Spleen (tissue), 13 donors: Measurements from ENCODE around the gene PLCZ1. TPM values are rescaled to one million over a fixed set of nuclear protein-coding genes. Genes with fewer than 3 reads are reported as not detected.
"Not testable (repeated sequence)": the region's sequence is repeated elsewhere in the genome, so short reads cannot be mapped to it uniquely, and the experiment has no call there.

Experiments
- DNase-seq: peaks from one replicate; pipeline ENCODE4 v3.0.0-alpha.2; 2020
- H3K27ac ChIP-seq, 8 donors: fragments of 200-600 bp; sonication (generic) in 7 of 8; 1 replicate in 4 of 8; 2 replicates in 4 of 8; pipeline versions ENCODE4 v1.5.0 to v1.8.0; 2016 to 2021; ENCODE audit warnings: inconsistent platforms in 4 of 8, mild to moderate bottlenecking in 4 of 8, moderate library complexity in 1 of 8
- H3K27me3 ChIP-seq, 7 donors: fragments of 200-600 bp; sonication (generic) in 6 of 7; replicated peaks in 1 of 7; 1 replicate in 4 of 7; 2 replicates in 3 of 7; pipeline versions ENCODE4 v1.5.0 to v1.8.0; 2016 to 2021; ENCODE audit warnings: inconsistent platforms in 3 of 7, mild to moderate bottlenecking in 1 of 7
- H3K36me3 ChIP-seq, 6 donors: fragments of 200-600 bp; sonication (generic) in 5 of 6; 1 replicate in 4 of 6; 2 replicates in 2 of 6; pipeline versions ENCODE4 v1.5.0 to v1.8.0; 2016 to 2021; ENCODE audit warnings: inconsistent platforms in 2 of 6
- H3K4me1 ChIP-seq, 6 donors: fragments of 200-600 bp; sonication (generic) in 5 of 6; 1 replicate in 3 of 6; 2 replicates in 3 of 6; pipeline versions ENCODE4 v1.5.0 to v1.8.0; 2016 to 2021; ENCODE audit warnings: inconsistent platforms in 3 of 6
- H3K4me3 ChIP-seq, 8 donors: fragments of 200-600 bp; sonication (generic) in 7 of 8; 1 replicate in 4 of 8; 2 replicates in 4 of 8; pipeline versions ENCODE4 v1.5.0 to v1.8.0; 2016 to 2021; ENCODE audit warnings: inconsistent platforms in 4 of 8, mild to moderate bottlenecking in 4 of 8, moderate library complexity in 2 of 8
- H3K9me3 ChIP-seq, 8 donors: fragments of 200-600 bp; sonication (generic) in 7 of 8; 1 replicate in 4 of 8; 2 replicates in 4 of 8; pipeline versions ENCODE4 v1.5.0 to v1.8.0; 2016 to 2021; ENCODE audit warnings: inconsistent platforms in 4 of 8
- POLR2A ChIP-seq, 3 donors: fragments of 450-650 bp; IDR thresholded peaks; one replicate each; pipeline ENCODE4 v1.5.1; 2017; ENCODE audit warnings: antibody characterized with exemption in 3 of 3, mild to moderate bottlenecking in 1 of 3
- POLR2AphosphoS5 ChIP-seq, 3 donors: sonication (generic); formaldehyde crosslinking; IDR thresholded peaks; one replicate each; pipeline ENCODE4 v1.5.1; 2017; ENCODE audit warnings: antibody characterized with exemption in 3 of 3
- WGBS, 5 donors: extraction: QIAGEN DNeasy Blood & Tissue Kit in 3 of 5; methylation state at CpG; one replicate each; pipeline versions ENCODE4 v1.1.5 to v1.1.7; 2013 to 2018; 5-methylcytosine and 5-hydroxymethylcytosine counted together
- intact Hi-C: fragments of 100-400 bp; cut with DNase I; formaldehyde crosslinking; loops from one replicate; pipeline ENCODE4 v1.15.0; 2023; ENCODE audit warnings: low total_unique reads
- long read RNA-seq, 2 donors: transcript quantifications; one replicate each; lab custom pipeline, GENCODE V29; 2026
- polyA plus RNA-seq, 3 donors: library from polyadenylated mRNA; stranded (reverse); fragments of 200-250 nt; gene quantifications; one replicate each; pipeline ENCODE4 v1.2.1, GENCODE V29; 2013
- total RNA-seq, 7 donors: library from RNA; depleted of rRNA in 3 of 7; stranded (reverse); fragments of >200 nt in 3 of 7; fragmentation: NEBNext Ultra II Directional in 4 of 7; extraction: Animal tissue kit (Norgen Biotek cat#: 25700) in 4 of 7; gene quantifications; one replicate each; pipeline versions ENCODE4 v1.1.0 to v1.2.1, GENCODE V29; 2016 to 2021
- TF ChIP-seq, protein P1 (sequence below), 11 experiments: fragments of 200-600 bp in 7 of 11; fragments of 450-650 bp in 4 of 11; sonication (generic) in 4 of 11; IDR thresholded peaks in 8 of 11; conservative IDR thresholded peaks in 3 of 11; 1 replicate in 7 of 11; 2 replicates in 4 of 11; pipeline versions ENCODE4 v1.4.0 to v1.8.0; 2016 to 2021; ENCODE audit warnings: antibody characterized with exemption in 11 of 11, inconsistent platforms in 4 of 11, mild to moderate bottlenecking in 1 of 11
- donor health status: healthy with polysubstance abuse.
- donor health status: DM: no; HTN: no; CAD: no; lungs with moderate emphysema.
- donor health status: DM: no; HTN: no; CAD: no.
- donor health status: Bipolar disorder and iron deficiency.
- donor health status: healthy.
- donor health status: DM: no; HTN: no; CAD: no.
- donor health status: DM: yes; HTN: yes; CAD: no.

Gene PLCZ1, protein sequence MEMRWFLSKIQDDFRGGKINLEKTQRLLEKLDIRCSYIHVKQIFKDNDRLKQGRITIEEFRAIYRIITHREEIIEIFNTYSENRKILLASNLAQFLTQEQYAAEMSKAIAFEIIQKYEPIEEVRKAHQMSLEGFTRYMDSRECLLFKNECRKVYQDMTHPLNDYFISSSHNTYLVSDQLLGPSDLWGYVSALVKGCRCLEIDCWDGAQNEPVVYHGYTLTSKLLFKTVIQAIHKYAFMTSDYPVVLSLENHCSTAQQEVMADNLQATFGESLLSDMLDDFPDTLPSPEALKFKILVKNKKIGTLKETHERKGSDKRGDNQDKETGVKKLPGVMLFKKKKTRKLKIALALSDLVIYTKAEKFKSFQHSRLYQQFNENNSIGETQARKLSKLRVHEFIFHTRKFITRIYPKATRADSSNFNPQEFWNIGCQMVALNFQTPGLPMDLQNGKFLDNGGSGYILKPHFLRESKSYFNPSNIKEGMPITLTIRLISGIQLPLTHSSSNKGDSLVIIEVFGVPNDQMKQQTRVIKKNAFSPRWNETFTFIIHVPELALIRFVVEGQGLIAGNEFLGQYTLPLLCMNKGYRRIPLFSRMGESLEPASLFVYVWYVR
- total RNA-seq, result not detected
- polyA plus RNA-seq, result not detected
- long read RNA-seq, donor 1, result 0 reads
- long read RNA-seq, donor 2, result 0 reads

DNA sequence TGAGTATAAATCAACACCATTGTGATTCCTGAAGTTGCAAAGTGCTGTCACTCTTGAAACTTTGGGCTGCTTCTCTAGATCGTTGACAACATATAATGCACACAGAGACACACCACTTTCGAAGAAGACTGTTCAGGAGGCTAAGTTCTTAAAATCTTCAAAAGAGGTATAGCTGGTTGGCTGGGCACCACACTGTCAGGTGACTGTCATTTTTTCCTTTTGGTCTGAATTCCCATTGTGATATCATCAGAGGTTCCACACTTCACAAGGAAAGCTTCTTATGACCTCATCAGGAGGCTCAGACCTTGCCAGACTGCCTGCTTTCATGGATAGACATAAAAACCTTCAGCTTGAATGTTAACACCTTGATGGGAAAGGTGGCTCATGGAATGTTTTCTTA, at the start of gene PLCZ1, which contains the start of gene CAPZA3:
PLCZ1 (minus strand) TSS at position 194 of the 400 bp plus-strand sequence. CDS start 641 bp downstream, outside the sequence.
CAPZA3 (plus strand) TSS at position 301 of the 400 bp plus-strand sequence. CDS start 150 bp downstream, outside the sequence.
- DNase-seq, result no peak
- Histone ChIP-seq H3K36me3 (no peaks in the 10 kb centered on the region), H3K27me3 (no peaks in the 10 kb centered on the region), H3K4me1 (no peaks in the 10 kb centered on the region), H3K27ac (no peak within 1 kb of the TSS), H3K9me3 (peaks cover 0 to 31% (median 23%) of the 10 kb centered on the region in 8 donors), H3K4me3 (no peak within 1 kb of the TSS)
- no peak for TF ChIP-seq POLR2A (IDR thresholded peaks at IDR 0.05)
- TF ChIP-seq POLR2AphosphoS5 (IDR thresholded peaks at IDR 0.05), result no peak
- TF ChIP-seq, protein P1, sequence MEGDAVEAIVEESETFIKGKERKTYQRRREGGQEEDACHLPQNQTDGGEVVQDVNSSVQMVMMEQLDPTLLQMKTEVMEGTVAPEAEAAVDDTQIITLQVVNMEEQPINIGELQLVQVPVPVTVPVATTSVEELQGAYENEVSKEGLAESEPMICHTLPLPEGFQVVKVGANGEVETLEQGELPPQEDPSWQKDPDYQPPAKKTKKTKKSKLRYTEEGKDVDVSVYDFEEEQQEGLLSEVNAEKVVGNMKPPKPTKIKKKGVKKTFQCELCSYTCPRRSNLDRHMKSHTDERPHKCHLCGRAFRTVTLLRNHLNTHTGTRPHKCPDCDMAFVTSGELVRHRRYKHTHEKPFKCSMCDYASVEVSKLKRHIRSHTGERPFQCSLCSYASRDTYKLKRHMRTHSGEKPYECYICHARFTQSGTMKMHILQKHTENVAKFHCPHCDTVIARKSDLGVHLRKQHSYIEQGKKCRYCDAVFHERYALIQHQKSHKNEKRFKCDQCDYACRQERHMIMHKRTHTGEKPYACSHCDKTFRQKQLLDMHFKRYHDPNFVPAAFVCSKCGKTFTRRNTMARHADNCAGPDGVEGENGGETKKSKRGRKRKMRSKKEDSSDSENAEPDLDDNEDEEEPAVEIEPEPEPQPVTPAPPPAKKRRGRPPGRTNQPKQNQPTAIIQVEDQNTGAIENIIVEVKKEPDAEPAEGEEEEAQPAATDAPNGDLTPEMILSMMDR (IDR thresholded peaks at IDR 0.05 in 8 of 11, conservative IDR thresholded peaks at IDR 0.05 in 3 of 11), result no peak
- intact Hi-C loops, result no loop called here
- 75 to 91% (median 80%) methylated on average over 2 of the region's 2 CpGs for WGBS, 5 donors

DNA sequence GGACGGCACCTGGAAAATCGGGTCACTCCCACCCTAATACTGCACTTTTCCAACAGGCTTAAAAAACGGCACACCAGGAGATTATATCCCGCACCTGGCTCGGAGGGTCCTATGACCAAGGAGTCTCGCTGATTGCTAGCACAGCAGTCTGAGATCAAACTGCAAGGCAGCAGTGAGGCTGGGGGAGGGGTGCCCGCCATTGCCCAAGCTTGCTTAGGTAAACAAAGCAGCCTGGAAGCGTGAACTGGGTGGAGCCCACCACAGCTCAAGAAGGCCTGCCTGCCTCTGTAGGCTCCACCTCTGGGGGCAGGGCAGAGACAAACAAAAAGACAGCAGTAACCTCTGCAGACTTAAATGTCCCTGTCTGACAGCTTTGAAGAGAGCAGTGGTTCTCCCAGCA, 47.7 kb upstream of the PLCZ1 start:
- H3K4me1 ChIP-seq, DNase-seq, H3K36me3 ChIP-seq, H3K27ac ChIP-seq, intact Hi-C loops, H3K27me3 ChIP-seq, H3K4me3 ChIP-seq: not testable (repeated sequence)
- H3K9me3 ChIP-seq, result peaks cover 0 to 32% (median 10%) of the 10 kb centered on the region in 8 donors
- WGBS, 5 donors, result 87 to 93% (median 89%) methylated on average over 8 of the region's 8 CpGs

DNA sequence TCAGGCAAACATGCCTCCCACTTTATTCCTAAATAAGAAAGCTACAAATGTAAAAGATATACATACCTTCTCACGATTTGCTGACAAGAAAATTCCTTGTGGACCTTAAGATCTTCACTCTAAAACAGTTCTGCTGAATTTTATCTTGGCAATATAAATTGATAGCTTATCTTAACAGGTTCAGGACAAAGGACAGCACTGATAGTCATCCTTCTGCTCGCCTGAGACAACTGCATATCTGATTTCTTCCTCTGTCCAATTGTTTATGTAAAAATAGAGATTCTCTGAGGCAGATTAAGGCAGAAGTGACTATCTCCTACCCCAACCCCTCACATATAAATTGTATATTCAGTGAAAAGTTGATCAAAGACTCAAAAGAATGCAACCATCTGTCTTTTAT, 45.0 kb upstream of the PLCZ1 start:
- Histone ChIP-seq H3K9me3 (peaks cover 0 to 40% (median 15%) of the 10 kb centered on the region in 8 donors), H3K27ac (no peak overlapping the region), H3K4me1 (no peaks in the 10 kb centered on the region), H3K4me3 (no peak overlapping the region), H3K27me3 (no peaks in the 10 kb centered on the region), H3K36me3 (no peaks in the 10 kb centered on the region)
- intact Hi-C loops, result no loop called here
- no peak for DNase-seq
- 49 to 64% (median 55%) methylated on average over 2 of the region's 2 CpGs for WGBS, 5 donors
- no peak for TF ChIP-seq POLR2A (IDR thresholded peaks at IDR 0.05)
- TF ChIP-seq, protein P1 (IDR thresholded peaks at IDR 0.05 in 8 of 11, conservative IDR thresholded peaks at IDR 0.05 in 3 of 11), result no peak
- TF ChIP-seq POLR2AphosphoS5 (IDR thresholded peaks at IDR 0.05), result no peak

DNA sequence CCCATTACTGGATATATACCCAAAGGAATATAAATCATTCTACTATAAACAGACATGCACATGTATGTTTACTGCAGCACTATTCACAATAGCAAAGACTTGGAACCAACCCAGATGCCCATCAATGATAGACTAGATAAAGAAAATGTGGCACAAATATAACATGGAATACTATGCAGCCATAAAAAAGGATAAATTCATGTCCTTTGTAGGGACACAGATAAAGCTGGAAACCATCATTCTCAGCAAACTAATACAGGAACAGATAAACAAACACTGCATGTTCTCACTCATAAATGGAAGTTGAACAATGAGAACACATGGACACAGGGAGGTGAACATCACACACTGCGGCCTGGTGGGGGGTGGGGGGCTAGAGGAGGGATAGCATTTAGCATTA, 28.7 kb upstream of the PLCZ1 start:
- H3K27me3 ChIP-seq, intact Hi-C loops, DNase-seq, H3K4me1 ChIP-seq, H3K27ac ChIP-seq, H3K36me3 ChIP-seq, H3K4me3 ChIP-seq: not testable (repeated sequence)
- 46 to 87% (median 75%) methylated on average over 1 of the region's 1 CpG for WGBS, 5 donors
- H3K9me3 ChIP-seq, result peaks cover 0 to 46% (median 40%) of the 10 kb centered on the region in 8 donors

DNA sequence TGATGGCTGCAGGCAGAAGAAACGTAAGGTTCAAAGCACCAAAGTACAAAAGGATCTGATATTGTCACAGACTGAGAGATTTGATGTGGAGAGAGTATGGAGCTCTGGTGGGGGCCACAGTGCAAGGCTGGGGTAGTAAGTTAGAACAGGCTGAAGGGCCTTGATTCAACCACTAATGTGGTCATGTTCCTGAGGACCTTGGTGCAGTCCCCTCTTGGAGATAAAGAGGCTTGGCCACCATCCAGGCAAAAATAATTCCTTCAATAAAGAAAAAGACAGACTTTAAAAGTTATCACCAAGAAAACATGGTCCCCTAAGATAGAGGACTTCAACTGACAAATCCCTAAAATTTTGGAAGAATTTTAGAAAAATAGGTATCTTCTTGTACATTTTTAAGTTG, 17.5 kb upstream of the PLCZ1 start:
- Histone ChIP-seq H3K27ac (no peak overlapping the region), H3K9me3 (no peaks in the 10 kb centered on the region), H3K27me3 (no peaks in the 10 kb centered on the region), H3K4me3 (no peak overlapping the region), H3K4me1 (no peaks in the 10 kb centered on the region), H3K36me3 (no peaks in the 10 kb centered on the region)
- TF ChIP-seq POLR2AphosphoS5 (IDR thresholded peaks at IDR 0.05) (no peak), POLR2A (IDR thresholded peaks at IDR 0.05) (no peak)
- TF ChIP-seq, protein P1 (IDR thresholded peaks at IDR 0.05 in 8 of 11, conservative IDR thresholded peaks at IDR 0.05 in 3 of 11), result no peak
- DNase-seq, result no peak
- WGBS, 5 donors, result 62 to 88% (median 78%) methylated on average over 1 of the region's 1 CpG
- intact Hi-C loops, result no loop called here
